ENCODE measurements around the gene ZDHHC17. TPM values are rescaled to one million over a fixed set of nuclear protein-coding genes. Genes with fewer than 3 reads are reported as not detected.
A peak's percentile ranks its signal among the peaks of the same experiment; 100 is the strongest.

The ZDHHC17 gene, protein sequence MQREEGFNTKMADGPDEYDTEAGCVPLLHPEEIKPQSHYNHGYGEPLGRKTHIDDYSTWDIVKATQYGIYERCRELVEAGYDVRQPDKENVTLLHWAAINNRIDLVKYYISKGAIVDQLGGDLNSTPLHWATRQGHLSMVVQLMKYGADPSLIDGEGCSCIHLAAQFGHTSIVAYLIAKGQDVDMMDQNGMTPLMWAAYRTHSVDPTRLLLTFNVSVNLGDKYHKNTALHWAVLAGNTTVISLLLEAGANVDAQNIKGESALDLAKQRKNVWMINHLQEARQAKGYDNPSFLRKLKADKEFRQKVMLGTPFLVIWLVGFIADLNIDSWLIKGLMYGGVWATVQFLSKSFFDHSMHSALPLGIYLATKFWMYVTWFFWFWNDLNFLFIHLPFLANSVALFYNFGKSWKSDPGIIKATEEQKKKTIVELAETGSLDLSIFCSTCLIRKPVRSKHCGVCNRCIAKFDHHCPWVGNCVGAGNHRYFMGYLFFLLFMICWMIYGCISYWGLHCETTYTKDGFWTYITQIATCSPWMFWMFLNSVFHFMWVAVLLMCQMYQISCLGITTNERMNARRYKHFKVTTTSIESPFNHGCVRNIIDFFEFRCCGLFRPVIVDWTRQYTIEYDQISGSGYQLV
- total RNA-seq: 65.7 and 69.2 TPM in 2 replicates
- long read RNA-seq, full-length matches to known transcripts: 14 of 97 reads
- long read RNA-seq, partial matches to known transcripts: 38 of 97 reads
- long read RNA-seq, other reads (novel, unspliced or antisense): 45 of 97 reads

DNA sequence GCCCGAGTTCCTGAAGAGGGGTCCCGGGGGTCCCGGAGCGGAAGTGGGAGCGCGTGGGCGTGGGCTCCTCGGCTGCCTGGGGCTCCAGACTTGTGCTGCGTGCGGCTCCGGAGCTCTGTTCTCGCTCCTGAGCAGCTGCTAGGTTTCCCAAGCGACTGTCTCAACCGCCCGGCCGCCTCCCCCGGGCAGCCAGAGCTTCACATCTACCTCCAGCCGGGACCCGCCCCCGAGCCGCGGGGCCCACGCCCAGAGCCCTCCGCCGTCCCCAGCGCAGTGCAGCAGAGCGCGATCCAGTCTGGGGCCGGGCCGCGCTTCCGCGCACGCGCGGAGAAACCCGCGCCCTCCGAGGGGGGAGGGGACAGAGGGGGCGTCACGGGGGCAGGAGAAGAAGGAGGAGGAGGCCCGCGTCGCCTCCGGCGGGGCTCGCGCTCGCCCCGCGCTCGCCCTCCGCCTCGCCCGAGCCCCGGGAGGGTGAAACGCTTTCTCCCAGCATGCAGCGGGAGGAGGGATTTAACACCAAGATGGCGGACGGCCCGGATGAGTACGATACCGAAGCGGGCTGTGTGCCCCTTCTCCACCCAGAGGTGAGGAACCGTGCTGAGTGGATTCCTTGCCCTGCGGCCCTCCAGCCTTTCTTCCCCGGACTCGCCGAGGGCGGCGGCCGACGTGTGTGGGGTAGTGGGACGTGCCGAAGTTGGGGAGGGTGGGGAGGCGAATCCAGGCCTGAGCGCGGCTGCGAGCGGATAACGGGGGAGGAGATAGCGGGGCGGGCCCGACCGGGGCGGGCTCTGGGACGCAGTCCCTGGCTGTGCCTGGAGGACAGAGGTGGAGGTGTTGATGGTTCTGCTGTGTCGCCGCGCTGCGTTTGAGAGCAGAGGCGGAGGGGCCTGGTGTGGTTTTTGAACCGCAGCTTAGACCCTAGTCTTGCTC, at the start of gene ZDHHC17:
Gene ZDHHC17, plus strand, starts transcription at position 370 of the 930 bp plus-strand sequence. Its CDS starts 122 bp downstream, at position 492.
- H3K4me1 Mint-ChIP-seq (ENCODE audit: low read depth): peaks cover 17% of the 10 kb centered on the region
- TF ChIP-seq CTCF (IDR thresholded peaks at IDR 0.05; ENCODE audit: unreplicated experiment): no peak
- H3K27me3 Mint-ChIP-seq: no peaks in the 10 kb centered on the region
- H3K27ac Mint-ChIP-seq: peak within 1 kb of the TSS; percentile 100
- H3K4me3 Mint-ChIP-seq (ENCODE audit: low read depth): peak within 1 kb of the TSS; percentile 99
- peaks cover 5% of the 10 kb centered on the region for H3K9me3 Mint-ChIP-seq (ENCODE audit: low read depth)
- peak; percentile 97 for DNase-seq (ENCODE audit: low spot score, unreplicated experiment)
- no peaks in the 10 kb centered on the region for H3K36me3 Mint-ChIP-seq (ENCODE audit: insufficient read depth)

GRCh38 chr12:76714415-76714814, 49.5 kb upstream of the ZDHHC17 start:
- no peaks in the 10 kb centered on the region for H3K36me3 Mint-ChIP-seq (ENCODE audit: insufficient read depth)
- H3K27me3 Mint-ChIP-seq: no peaks in the 10 kb centered on the region
- H3K4me1 Mint-ChIP-seq (ENCODE audit: low read depth): no peaks in the 10 kb centered on the region
- H3K27ac Mint-ChIP-seq: no peak overlapping the region
- DNase-seq (ENCODE audit: low spot score, unreplicated experiment): no peak
- no peaks in the 10 kb centered on the region for H3K9me3 Mint-ChIP-seq (ENCODE audit: low read depth)
- TF ChIP-seq CTCF (IDR thresholded peaks at IDR 0.05; ENCODE audit: unreplicated experiment): no peak
- no peak overlapping the region for H3K4me3 Mint-ChIP-seq (ENCODE audit: low read depth)

DNA sequence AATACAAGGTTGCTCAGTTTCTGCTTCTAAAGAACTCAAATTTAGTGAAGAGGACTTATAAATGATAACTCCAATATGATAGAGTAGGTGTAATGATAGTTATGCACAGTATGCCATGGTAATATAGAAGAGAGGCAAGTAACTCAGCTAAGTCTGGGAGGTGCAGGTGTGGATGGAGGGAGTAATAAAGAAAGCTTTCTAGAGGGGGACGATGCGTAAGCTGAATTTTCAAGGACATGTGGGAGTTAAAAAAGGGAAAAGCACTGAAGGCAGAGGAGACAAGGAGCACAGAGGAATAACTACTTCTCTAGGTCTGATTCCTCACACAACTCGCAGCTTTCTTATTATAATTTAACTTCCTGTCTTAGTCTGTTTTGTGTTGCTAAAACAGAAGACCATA, 49.1 kb upstream of the ZDHHC17 start:
- Mint-ChIP-seq H3K36me3 (ENCODE audit: insufficient read depth) (no peaks in the 10 kb centered on the region), H3K27me3 (no peaks in the 10 kb centered on the region), H3K4me1 (ENCODE audit: low read depth) (no peaks in the 10 kb centered on the region), H3K4me3 (ENCODE audit: low read depth) (no peak overlapping the region), H3K9me3 (ENCODE audit: low read depth) (no peaks in the 10 kb centered on the region), H3K27ac (no peak overlapping the region)
- TF ChIP-seq CTCF (IDR thresholded peaks at IDR 0.05; ENCODE audit: unreplicated experiment): no peak
- DNase-seq (ENCODE audit: low spot score, unreplicated experiment): no peak

DNA sequence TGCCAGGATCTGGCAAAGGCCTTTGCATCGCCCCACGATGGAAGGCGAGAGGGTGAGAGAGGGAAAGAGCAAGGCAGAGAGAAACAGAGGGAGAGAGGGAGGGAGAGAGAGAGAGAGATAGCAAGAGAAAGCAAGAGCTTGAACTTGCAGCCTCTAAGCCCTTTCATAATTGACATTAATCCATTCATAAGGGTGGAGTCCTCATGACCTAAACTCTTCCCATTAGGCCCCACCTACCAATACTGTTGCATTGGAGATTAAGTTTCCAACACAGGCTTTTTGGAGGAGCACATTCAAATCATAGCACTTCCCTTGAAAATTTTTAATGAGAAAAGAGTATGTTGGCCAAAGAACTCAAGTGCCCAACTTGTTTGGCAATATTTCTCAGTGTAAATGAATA, 48.6 kb upstream of the ZDHHC17 start:
- no peaks in the 10 kb centered on the region for H3K9me3 Mint-ChIP-seq (ENCODE audit: low read depth)
- no peaks in the 10 kb centered on the region for H3K27me3 Mint-ChIP-seq
- H3K36me3 Mint-ChIP-seq (ENCODE audit: insufficient read depth): no peaks in the 10 kb centered on the region
- TF ChIP-seq CTCF (IDR thresholded peaks at IDR 0.05; ENCODE audit: unreplicated experiment): no peak
- DNase-seq (ENCODE audit: low spot score, unreplicated experiment): no peak
- no peak overlapping the region for H3K4me3 Mint-ChIP-seq (ENCODE audit: low read depth)
- no peak overlapping the region for H3K27ac Mint-ChIP-seq
- peaks cover 3% of the 10 kb centered on the region for H3K4me1 Mint-ChIP-seq (ENCODE audit: low read depth)

- Mint-ChIP-seq H3K4me3 (ENCODE audit: low read depth) (no peak overlapping the region), H3K27ac (no peak overlapping the region), H3K27me3 (no peaks in the 10 kb centered on the region), H3K9me3 (ENCODE audit: low read depth) (no peaks in the 10 kb centered on the region), H3K36me3 (ENCODE audit: insufficient read depth) (no peaks in the 10 kb centered on the region), H3K4me1 (ENCODE audit: low read depth) (peaks cover 7% of the 10 kb centered on the region)
- DNase-seq (ENCODE audit: low spot score, unreplicated experiment): no peak
- TF ChIP-seq CTCF (IDR thresholded peaks at IDR 0.05; ENCODE audit: unreplicated experiment): no peak
Observed at GRCh38 chr12:76717314-76717713, 46.6 kb upstream of the ZDHHC17 start.

All from progenitor cell of endocrine pancreas (in vitro differentiated cells).